Mesothelial cell of epicardium (in vitro differentiated cells): ENCODE results near the gene ALDH1A3. TPM values are rescaled to one million over a fixed set of nuclear protein-coding genes. Genes with fewer than 3 reads are reported as not detected.
A peak's percentile ranks its signal among the peaks of the same experiment; 100 is the strongest.

ENCODE experiments used
- DNase-seq, 2 experiments: peaks; one replicate each; pipeline ENCODE4 v3.0.0; 2021; ENCODE audit warnings: low spot score in 2 of 2; ENCODE audit not compliant: unreplicated experiment in 2 of 2
- H3K27ac Mint-ChIP-seq: 2 replicates; pipeline ENCODE4 v1.8.0; 2021; ENCODE audit warnings: mixed read lengths
- H3K27me3 Mint-ChIP-seq: 2 replicates; pipeline ENCODE4 v1.8.0; 2021; ENCODE audit warnings: low read depth, mixed read lengths
- H3K36me3 Mint-ChIP-seq: 2 replicates; pipeline ENCODE4 v1.8.0; 2021; ENCODE audit warnings: mixed read lengths
- H3K4me1 Mint-ChIP-seq: 2 replicates; pipeline ENCODE4 v1.8.0; 2021; ENCODE audit warnings: mixed read lengths
- H3K4me3 Mint-ChIP-seq: 2 replicates; pipeline ENCODE4 v1.8.0; 2021; ENCODE audit warnings: mild to moderate bottlenecking, moderate library complexity, mixed read lengths
- H3K9me3 Mint-ChIP-seq: 2 replicates; pipeline ENCODE4 v1.8.0; 2021; ENCODE audit warnings: mixed read lengths
- total RNA-seq: library from RNA; stranded (reverse); gene quantifications from 3 replicates; pipeline ENCODE4 v1.2.1, GENCODE V29; 2021
- TF ChIP-seq, protein P1 (sequence below): fragments of 200-600 bp; sonication (generic); IDR thresholded peaks from one replicate; pipeline ENCODE4 v1.5.0; 2021; ENCODE audit warnings: antibody characterized with exemption; ENCODE audit not compliant: unreplicated experiment

The ALDH1A3 gene
- total RNA-seq, 1 donor from 2014 or later: not detected

DNA sequence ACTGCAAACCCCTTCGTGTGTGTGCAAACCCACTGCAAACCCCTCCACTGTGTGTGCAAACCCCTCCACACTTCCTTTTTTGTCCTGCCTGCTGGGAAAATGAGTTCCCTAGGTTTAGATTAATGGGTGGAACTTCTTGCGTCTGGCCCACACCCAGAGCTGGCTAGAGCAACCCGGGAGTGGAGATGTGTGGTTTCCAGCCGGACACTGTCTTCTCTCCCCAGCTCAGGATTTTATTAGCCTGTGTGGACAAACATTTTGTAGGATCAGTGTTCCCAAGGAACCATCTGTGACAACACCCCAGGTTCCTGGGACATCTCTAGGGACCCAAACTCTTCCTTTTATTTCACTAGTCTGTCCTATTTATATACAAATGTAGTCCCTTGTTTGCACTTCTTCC is 29.9 kb downstream of the ALDH1A3 start:
- H3K9me3 Mint-ChIP-seq: peaks cover 4% of the 10 kb centered on the region
- no peaks in the 10 kb centered on the region for H3K4me1 Mint-ChIP-seq
- no peak overlapping the region for H3K4me3 Mint-ChIP-seq
- TF ChIP-seq, protein P1, sequence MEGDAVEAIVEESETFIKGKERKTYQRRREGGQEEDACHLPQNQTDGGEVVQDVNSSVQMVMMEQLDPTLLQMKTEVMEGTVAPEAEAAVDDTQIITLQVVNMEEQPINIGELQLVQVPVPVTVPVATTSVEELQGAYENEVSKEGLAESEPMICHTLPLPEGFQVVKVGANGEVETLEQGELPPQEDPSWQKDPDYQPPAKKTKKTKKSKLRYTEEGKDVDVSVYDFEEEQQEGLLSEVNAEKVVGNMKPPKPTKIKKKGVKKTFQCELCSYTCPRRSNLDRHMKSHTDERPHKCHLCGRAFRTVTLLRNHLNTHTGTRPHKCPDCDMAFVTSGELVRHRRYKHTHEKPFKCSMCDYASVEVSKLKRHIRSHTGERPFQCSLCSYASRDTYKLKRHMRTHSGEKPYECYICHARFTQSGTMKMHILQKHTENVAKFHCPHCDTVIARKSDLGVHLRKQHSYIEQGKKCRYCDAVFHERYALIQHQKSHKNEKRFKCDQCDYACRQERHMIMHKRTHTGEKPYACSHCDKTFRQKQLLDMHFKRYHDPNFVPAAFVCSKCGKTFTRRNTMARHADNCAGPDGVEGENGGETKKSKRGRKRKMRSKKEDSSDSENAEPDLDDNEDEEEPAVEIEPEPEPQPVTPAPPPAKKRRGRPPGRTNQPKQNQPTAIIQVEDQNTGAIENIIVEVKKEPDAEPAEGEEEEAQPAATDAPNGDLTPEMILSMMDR: no peak
- H3K27me3 Mint-ChIP-seq: peaks cover 20% of the 10 kb centered on the region
- no peak overlapping the region for H3K27ac Mint-ChIP-seq
- no peaks in the 10 kb centered on the region for H3K36me3 Mint-ChIP-seq
- DNase-seq: no peak

DNA sequence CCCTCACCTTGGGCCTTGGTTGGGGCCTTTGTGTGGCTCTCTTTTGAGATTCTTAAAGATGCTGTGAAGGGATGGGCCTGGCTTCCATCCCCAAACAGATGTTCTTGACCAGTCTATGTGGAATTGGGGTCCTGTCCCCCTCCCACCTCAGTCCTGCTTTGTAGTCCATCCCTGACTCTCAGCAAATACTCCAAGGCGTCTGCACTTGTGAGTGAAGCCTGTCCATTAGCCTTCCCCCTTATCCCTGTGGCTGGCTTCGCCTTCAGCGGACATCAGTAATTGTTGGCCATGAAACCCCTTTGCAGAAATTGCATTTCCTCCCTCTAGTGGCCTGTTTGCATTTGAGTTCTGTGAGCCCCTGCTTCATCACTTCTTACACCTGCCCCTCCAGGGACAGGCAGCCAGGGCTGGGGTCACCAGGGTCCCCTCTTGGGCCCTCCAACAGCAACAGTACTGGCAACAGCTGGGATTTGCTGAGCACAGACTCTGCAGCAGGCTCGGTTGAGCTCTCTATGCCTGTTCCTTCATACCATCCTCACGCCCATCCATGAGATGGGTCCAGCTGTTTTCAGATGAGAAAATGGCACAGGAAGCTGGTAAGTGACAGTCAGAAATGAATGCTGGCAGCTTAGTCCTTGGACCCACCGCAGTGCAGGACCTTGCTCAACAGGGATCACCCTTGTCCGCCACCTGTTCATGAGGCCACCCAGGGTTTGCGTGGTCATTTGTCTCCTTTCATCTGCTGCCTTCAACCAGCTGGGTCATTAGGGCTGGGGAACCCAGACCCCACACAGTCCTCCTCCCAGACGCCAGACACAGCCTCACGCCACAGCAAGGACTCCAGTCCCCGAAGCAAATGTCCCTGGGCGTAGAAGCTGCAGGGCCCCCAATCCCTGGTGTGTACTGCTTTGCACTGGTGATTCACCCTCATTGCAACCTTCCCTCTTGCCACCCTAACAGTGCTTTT is 30.6 kb downstream of the ALDH1A3 start:
- no peak overlapping the region for H3K27ac Mint-ChIP-seq
- no peaks in the 10 kb centered on the region for H3K4me1 Mint-ChIP-seq
- no peak for DNase-seq

DNA sequence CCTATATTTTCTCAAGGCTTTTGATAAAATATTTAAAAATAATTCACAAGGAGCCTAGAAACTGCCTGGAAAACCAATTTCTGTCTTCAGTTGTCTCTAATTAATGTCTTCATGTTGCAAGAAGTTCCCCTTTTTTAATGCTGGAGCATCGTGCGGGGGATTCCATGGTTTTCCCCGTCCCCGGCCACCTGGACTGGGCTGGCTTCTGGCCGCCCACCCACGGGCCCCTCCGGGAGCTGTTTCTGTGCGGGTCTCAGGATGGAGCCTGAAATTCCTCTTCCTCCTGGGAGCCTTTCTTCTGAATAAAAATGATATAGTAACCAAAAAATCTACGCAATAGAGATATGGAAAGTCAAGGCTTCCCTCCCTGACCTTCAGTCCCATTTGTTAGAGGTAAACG is 31.5 kb downstream of the ALDH1A3 start:
- no peak for DNase-seq
- H3K4me1 Mint-ChIP-seq: no peaks in the 10 kb centered on the region
- no peaks in the 10 kb centered on the region for H3K36me3 Mint-ChIP-seq
- TF ChIP-seq, protein P1: no peak
- peaks cover 4% of the 10 kb centered on the region for H3K9me3 Mint-ChIP-seq
- no peak overlapping the region for H3K27ac Mint-ChIP-seq
- H3K27me3 Mint-ChIP-seq: peaks cover 32% of the 10 kb centered on the region
- no peak overlapping the region for H3K4me3 Mint-ChIP-seq

More for the DNA sequence above, 30.6 kb downstream of the ALDH1A3 start:
- TF ChIP-seq, protein P1: peak; percentile 13
- Mint-ChIP-seq H3K4me3 (no peak overlapping the region), H3K36me3 (no peaks in the 10 kb centered on the region), H3K27me3 (peaks cover 27% of the 10 kb centered on the region), H3K9me3 (peaks cover 4% of the 10 kb centered on the region)

DNA sequence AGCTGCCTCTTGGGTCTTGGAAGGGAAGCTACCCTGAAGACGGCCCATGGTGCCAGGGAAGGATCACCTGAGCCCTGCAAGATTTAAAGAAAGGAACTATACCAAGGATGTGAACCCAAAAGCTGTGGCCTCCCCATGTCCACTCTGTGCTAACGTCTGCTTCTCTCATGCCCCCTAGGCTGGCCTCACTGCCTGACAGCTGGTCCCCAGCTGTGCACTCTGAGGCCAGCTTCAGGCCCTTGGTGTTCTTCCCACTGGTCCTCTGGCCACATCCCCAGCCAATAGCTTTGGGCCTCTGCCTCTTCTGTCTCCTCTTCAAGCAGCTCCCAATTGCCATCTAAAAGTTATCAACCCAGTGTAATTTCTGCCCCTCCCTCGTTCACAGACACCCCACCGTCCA is 34.3 kb downstream of the ALDH1A3 start:
- peaks cover 4% of the 10 kb centered on the region for H3K4me1 Mint-ChIP-seq
- peaks cover 4% of the 10 kb centered on the region for H3K9me3 Mint-ChIP-seq
- TF ChIP-seq, protein P1: no peak
- H3K36me3 Mint-ChIP-seq: no peaks in the 10 kb centered on the region
- H3K27me3 Mint-ChIP-seq: peaks cover 54% of the 10 kb centered on the region
- DNase-seq: no peak
- H3K4me3 Mint-ChIP-seq: no peak overlapping the region
- no peak overlapping the region for H3K27ac Mint-ChIP-seq

DNA sequence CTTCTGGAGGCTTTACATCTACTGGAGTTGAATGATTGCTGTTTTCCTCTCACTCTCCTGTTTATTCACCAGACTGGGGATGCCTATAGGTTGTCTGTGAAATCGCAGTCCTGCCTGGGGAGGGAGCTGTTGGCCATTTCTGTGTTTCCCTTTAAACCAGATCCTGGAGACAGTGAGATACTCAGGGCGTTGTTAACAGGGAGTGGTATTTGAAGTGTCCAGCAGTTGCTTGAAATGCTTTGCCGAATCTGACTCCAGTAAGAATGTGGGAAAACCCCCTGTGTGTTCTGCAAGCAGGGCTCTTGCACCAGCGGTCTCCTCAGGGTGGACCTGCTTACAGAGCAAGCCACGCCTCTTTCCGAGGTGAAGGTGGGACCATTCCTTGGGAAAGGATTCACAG is 35.2 kb downstream of the ALDH1A3 start:
- H3K36me3 Mint-ChIP-seq: no peaks in the 10 kb centered on the region
- H3K27ac Mint-ChIP-seq: no peak overlapping the region
- no peak for DNase-seq
- H3K4me3 Mint-ChIP-seq: no peak overlapping the region
- H3K4me1 Mint-ChIP-seq: peaks cover 4% of the 10 kb centered on the region
- TF ChIP-seq, protein P1: no peak
- H3K27me3 Mint-ChIP-seq: peaks cover 58% of the 10 kb centered on the region
- peaks cover 4% of the 10 kb centered on the region for H3K9me3 Mint-ChIP-seq
